ENCODE data around the gene CFAP99.

- no peak for TF ChIP-seq POLR2A (IDR thresholded peaks at IDR 0.05; ENCODE audit: low read depth, low read length)
- no peak for TF ChIP-seq TAF1 (IDR thresholded peaks at IDR 0.05; ENCODE audit: borderline replicate concordance, low read depth, low read length)
- no peak for TF ChIP-seq POLR2AphosphoS5 (IDR thresholded peaks at IDR 0.05; ENCODE audit: low read depth, low read length)
Measured at GRCh38 chr4:2390146-2390545, 28.6 kb upstream of the CFAP99 start.
